Endothelial cell (in vitro differentiated cells): Measurements from ENCODE around the gene C6orf136. TPM values are rescaled to one million over a fixed set of nuclear protein-coding genes. Genes with fewer than 3 reads are reported as not detected.

ENCODE experiments used
- DNase-seq: peaks from one replicate; pipeline ENCODE4 v3.0.0; 2021; ENCODE audit warnings: low spot score
- H3K27ac Mint-ChIP-seq: one replicate; pipeline ENCODE4 v1.8.0; 2021; ENCODE audit warnings: mixed read lengths, inconsistent platforms; ENCODE audit not compliant: unreplicated experiment
- H3K27me3 Mint-ChIP-seq: one replicate; pipeline ENCODE4 v1.8.0; 2021; ENCODE audit warnings: mild to moderate bottlenecking, moderate library complexity, mixed read lengths, inconsistent platforms; ENCODE audit not compliant: unreplicated experiment
- H3K36me3 Mint-ChIP-seq: one replicate; pipeline ENCODE4 v1.8.0; 2021; ENCODE audit warnings: mild to moderate bottlenecking, low read depth, mixed read lengths, inconsistent platforms; ENCODE audit not compliant: unreplicated experiment
- H3K4me1 Mint-ChIP-seq: one replicate; pipeline ENCODE4 v1.8.0; 2021; ENCODE audit warnings: mild to moderate bottlenecking, mixed read lengths, inconsistent platforms; ENCODE audit not compliant: unreplicated experiment
- H3K4me3 Mint-ChIP-seq: one replicate; pipeline ENCODE4 v1.8.0; 2021; ENCODE audit warnings: mild to moderate bottlenecking, mixed read lengths, inconsistent platforms; ENCODE audit not compliant: unreplicated experiment
- H3K9me3 Mint-ChIP-seq: one replicate; pipeline ENCODE4 v1.8.0; 2021; ENCODE audit warnings: mixed read lengths, inconsistent platforms; ENCODE audit not compliant: unreplicated experiment
- total RNA-seq: library from RNA; stranded (reverse); fragmentation: NEBNext Ultra II Directional; extraction: Animal tissue kit (Norgen Biotek cat#: 25700); gene quantifications from one replicate; pipeline ENCODE4 v1.2.1, GENCODE V29; 2021; ENCODE audit not compliant: unreplicated experiment
- TF ChIP-seq, protein P1 (sequence below): fragments of 200-600 bp; sonication (generic); IDR thresholded peaks from one replicate; pipeline ENCODE4 v1.5.0; 2021; ENCODE audit warnings: antibody characterized with exemption; ENCODE audit not compliant: unreplicated experiment

The C6orf136 gene
- total RNA-seq, 1 donor from 2014 or later = 15.1 TPM

DNA sequence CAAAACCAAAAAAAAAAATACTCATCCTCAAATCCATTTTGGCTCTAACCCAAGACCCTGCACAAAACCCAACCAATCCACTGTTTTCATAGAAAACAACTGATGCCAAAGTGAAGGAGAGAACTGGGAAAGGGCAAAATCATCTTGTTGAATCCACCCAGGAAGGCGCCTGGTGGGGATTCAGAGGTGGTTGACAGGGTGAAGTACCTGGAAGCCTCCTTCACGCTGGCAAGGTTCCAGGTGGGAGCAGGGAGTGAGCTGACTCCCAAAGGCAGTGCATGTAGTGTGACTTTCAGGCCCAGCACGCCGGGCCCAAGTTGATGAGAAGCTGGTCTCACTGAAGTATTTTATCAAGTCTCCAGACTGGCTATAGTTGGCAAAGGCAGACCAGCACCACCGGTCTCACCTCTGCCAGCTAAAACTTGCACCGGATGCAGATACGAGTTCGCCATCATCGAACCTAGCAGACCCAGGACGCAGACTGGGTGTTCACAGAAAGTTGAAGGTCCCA lies 46.4 kb upstream of the C6orf136 start:
- Mint-ChIP-seq H3K4me3 (peak overlapping the region; percentile 76), H3K27ac (peak overlapping the region; percentile 82), H3K36me3 (peaks cover 38% of the 10 kb centered on the region), H3K9me3 (no peaks in the 10 kb centered on the region), H3K27me3 (peaks cover 21% of the 10 kb centered on the region), H3K4me1 (peaks cover 36% of the 10 kb centered on the region)
- DNase-seq = no peak
- TF ChIP-seq, protein P1, sequence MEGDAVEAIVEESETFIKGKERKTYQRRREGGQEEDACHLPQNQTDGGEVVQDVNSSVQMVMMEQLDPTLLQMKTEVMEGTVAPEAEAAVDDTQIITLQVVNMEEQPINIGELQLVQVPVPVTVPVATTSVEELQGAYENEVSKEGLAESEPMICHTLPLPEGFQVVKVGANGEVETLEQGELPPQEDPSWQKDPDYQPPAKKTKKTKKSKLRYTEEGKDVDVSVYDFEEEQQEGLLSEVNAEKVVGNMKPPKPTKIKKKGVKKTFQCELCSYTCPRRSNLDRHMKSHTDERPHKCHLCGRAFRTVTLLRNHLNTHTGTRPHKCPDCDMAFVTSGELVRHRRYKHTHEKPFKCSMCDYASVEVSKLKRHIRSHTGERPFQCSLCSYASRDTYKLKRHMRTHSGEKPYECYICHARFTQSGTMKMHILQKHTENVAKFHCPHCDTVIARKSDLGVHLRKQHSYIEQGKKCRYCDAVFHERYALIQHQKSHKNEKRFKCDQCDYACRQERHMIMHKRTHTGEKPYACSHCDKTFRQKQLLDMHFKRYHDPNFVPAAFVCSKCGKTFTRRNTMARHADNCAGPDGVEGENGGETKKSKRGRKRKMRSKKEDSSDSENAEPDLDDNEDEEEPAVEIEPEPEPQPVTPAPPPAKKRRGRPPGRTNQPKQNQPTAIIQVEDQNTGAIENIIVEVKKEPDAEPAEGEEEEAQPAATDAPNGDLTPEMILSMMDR = no peak

DNA sequence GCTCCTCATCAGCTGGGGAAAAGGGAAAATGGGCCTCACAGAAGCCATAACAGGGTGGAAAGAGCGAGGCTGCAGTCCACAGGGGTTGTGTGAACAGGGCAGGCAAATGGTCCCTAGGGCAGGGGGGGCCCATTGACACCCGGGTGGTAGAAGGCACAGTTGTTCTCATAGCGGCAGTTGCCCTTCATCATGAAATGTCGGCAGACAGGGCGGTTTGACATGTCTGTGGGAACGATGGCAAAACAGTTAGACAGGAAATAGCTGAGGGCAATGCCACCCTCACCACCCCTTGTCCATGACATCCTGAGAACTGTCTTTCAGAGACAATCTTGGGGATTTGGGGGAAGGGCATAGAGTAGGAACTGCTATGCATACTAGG lies 45.5 kb upstream of the C6orf136 start:
- Mint-ChIP-seq H3K4me3 (peak overlapping the region; percentile 21), H3K4me1 (peaks cover 43% of the 10 kb centered on the region), H3K36me3 (peaks cover 46% of the 10 kb centered on the region), H3K9me3 (no peaks in the 10 kb centered on the region), H3K27ac (peak overlapping the region; percentile 30), H3K27me3 (peaks cover 21% of the 10 kb centered on the region)
- TF ChIP-seq, protein P1 = no peak
- DNase-seq = no peak

DNA sequence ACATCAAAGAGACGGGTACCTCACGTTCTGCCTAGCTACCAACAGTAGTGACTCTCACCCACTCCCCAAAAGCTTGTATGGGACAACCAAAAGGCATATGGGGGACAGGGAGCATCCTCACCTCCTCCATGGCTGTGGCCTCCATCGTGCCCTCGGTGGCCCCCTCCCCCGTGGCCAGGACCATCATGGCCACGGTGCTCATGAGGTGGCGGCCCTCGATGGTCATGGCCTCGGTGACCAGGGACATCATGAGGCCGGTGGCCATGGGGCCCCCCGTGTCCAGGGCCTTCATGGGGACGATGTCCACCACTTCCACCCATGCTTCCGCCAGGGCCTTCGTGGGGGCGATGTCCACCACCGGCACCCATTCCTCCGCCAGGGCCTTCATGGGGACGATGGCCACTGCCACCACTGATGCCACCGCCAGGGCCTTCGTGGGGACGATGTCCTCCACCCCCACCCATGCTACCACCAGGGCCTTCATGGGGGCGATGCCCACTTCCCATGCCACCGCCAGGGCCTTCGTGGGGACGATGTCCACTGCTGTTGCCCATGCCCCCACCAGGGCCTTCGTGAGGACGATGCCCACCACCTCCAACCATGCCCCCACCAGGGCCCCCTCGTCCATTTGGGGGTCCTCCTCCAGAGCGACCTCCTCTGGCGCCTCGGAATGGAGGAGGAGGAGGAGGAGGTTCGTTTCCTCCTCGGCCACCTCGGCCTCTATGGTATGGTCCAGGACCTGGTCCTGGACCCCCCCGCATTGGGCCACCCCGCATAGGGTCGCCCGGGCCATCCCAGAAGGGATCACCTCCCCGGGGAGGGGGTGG lies 44.9 kb upstream of the C6orf136 start:
- Mint-ChIP-seq H3K4me1 (peaks cover 44% of the 10 kb centered on the region), H3K36me3 (peaks cover 51% of the 10 kb centered on the region)

DNA sequence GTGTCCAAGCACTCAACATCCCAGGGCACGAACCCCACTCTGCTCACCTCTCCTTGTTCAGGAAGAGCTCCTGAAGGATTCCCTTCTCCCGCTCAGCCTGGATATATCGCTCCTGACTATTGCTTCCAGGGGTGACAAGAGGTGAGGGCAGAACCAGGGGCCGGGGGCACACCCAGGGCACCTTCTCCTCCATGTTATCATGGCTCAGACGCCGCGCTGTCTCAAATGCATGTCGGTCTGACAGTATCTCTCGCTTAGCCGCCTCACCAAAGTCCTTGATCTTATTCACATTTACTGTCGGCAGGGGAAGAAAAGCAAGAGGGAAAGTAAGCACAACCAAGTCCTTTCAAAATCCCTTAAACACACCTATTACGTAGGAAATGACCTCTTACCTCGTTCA lies 43.0 kb upstream of the C6orf136 start:
- H3K36me3 Mint-ChIP-seq = peaks cover 62% of the 10 kb centered on the region
- TF ChIP-seq, protein P1 = no peak
- no peaks in the 10 kb centered on the region for H3K9me3 Mint-ChIP-seq
- peaks cover 44% of the 10 kb centered on the region for H3K4me1 Mint-ChIP-seq
- H3K4me3 Mint-ChIP-seq = peak overlapping the region; percentile 60
- H3K27ac Mint-ChIP-seq = peak overlapping the region; percentile 81
- H3K27me3 Mint-ChIP-seq = peaks cover 14% of the 10 kb centered on the region
- no peak for DNase-seq

More for the DNA sequence above, 44.9 kb upstream of the C6orf136 start:
- H3K9me3 Mint-ChIP-seq = no peaks in the 10 kb centered on the region
- TF ChIP-seq, protein P1 = no peak
- peak overlapping the region; percentile 30 for H3K27ac Mint-ChIP-seq
- no peak for DNase-seq
- peaks cover 21% of the 10 kb centered on the region for H3K27me3 Mint-ChIP-seq
- no peak overlapping the region for H3K4me3 Mint-ChIP-seq

DNA sequence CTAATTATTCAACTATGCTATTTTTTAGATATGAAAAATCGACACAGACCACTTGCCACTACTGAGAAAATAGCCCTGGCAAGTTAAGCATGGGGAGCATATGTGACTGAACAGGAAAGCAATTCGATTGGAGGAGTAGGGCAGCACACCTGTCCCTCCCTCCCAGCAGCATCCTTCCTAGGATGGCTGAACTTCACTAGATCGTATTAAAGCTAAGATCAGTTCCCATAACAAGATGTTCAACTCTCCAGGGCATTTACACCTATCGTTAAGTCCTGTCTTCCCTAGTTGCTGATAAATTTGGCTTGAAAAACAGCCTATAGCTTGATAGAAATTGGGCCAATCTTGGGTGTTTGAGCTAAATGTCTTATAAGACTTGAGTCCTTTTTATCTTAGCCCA lies 36.9 kb upstream of the C6orf136 start:
- peaks cover under 1% of the 10 kb centered on the region for H3K27me3 Mint-ChIP-seq
- no peak for DNase-seq
- no peaks in the 10 kb centered on the region for H3K9me3 Mint-ChIP-seq
- no peak overlapping the region for H3K27ac Mint-ChIP-seq
- H3K4me3 Mint-ChIP-seq = no peak overlapping the region
- peaks cover 26% of the 10 kb centered on the region for H3K4me1 Mint-ChIP-seq
- TF ChIP-seq, protein P1 = no peak
- H3K36me3 Mint-ChIP-seq = peaks cover 36% of the 10 kb centered on the region
